ENCODE results near the gene COL6A3. TPM values are rescaled to one million over a fixed set of nuclear protein-coding genes. Genes with fewer than 3 reads are reported as not detected.
"Not testable (repeated sequence)": the region's sequence is repeated elsewhere in the genome, so short reads cannot be mapped to it uniquely, and the experiment has no call there.

The COL6A3 gene
- polyA plus RNA-seq, 2 of the 4 experiments (the other 2 are of a cell fraction) = 0.10 to 0.28 TPM

DNA sequence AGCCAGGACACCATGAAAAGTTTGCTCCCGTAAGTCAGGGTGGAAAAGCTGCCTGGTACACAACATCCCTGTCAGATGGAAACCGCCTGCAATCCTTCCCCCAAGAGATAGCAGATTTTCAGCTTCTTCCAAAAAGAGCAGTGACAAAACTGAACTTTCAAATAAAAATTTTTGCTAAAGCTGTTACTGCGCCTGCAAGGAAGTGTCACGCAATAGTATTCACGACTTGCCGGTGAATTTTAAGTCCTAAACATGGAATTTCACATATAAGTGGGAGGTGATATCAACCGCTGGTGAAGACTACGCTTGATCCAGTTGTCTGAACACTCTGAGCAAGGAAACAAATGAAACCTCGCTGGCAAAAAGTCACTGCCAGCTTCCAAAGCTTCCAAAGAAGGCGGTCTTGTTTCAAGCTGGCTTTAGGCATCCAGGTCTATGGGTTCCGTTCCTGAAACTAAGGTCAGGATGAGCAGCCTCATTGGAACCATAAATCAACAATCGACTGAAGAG, 2.8 kb downstream of the COL6A3 start:
- WGBS (ENCODE audit: missing lambda C conversion rate) = 89% methylated on average over 12 of the region's 12 CpGs
- Histone ChIP-seq H3K4me2 (no peak overlapping the region), H3K9me3 (peaks cover 5% of the 10 kb centered on the region; the same call in 1 of the 3 replicates), H3K4me1 (0 out of 3 replicates have a peak, but pooled peaks cover 5% of the 10 kb centered on the region), H3K4me3 (no peak overlapping the region), H3K27ac (peak overlapping the region in 1 of 2 experiments; percentile 29; a peak in 2 of 6 replicates)
- no peak for FAIRE-seq
- no peak for ATAC-seq
- TF ChIP-seq ZC3H11A (IDR thresholded peaks at IDR 0.05) (no peak), CBX8 (IDR thresholded peaks at IDR 0.05) (no peak), BCL3 (IDR thresholded peaks at IDR 0.05) (no peak), EHMT2 (IDR thresholded peaks at IDR 0.05; ENCODE audit: low read depth) (no peak), RNF2 (IDR thresholded peaks at IDR 0.05; ENCODE audit: borderline replicate concordance, low read depth) (no peak), TP53 (CRISPR knock-in tag; IDR thresholded peaks at IDR 0.05) (no peak)
- POLR2A ChIA-PET = no interaction called here
- CTCF ChIA-PET = interaction anchor here (0.7 to 10.6 kb wide), 25 partner anchors 9 to 315 kb away, joined by 3 to 97 read pairs (median 8); no protein-coding TSS in a partner anchor
- DNase-seq (ENCODE audit: low read depth in 1 of 2, low spot score in 1 of 2) = no peak

DNA sequence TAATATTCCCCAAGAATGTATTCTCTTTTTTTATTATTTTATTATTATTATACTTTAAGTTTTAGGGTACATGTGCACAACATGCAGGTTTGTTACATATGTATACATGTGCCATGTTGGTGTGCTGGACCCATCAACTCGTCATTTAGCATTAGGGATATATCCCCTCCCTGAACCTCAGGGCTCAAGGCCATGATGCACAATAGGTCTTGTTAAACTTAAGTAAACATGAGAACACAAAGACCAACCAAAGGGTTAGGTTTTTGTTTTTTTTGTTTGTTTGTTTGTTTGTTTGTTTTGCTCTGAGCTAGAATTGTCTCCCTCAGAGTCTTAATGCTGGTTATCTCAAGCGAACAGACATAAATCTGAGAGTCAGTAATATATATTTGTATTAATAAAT, 4.7 kb downstream of the COL6A3 start:
- POLR2A ChIA-PET = not testable (repeated sequence)
- CTCF ChIA-PET = interaction anchor here (0.6 to 10.6 kb wide), 40 partner anchors 9 to 867 kb away, joined by 3 to 97 read pairs (median 5); no protein-coding TSS in a partner anchor

DNA sequence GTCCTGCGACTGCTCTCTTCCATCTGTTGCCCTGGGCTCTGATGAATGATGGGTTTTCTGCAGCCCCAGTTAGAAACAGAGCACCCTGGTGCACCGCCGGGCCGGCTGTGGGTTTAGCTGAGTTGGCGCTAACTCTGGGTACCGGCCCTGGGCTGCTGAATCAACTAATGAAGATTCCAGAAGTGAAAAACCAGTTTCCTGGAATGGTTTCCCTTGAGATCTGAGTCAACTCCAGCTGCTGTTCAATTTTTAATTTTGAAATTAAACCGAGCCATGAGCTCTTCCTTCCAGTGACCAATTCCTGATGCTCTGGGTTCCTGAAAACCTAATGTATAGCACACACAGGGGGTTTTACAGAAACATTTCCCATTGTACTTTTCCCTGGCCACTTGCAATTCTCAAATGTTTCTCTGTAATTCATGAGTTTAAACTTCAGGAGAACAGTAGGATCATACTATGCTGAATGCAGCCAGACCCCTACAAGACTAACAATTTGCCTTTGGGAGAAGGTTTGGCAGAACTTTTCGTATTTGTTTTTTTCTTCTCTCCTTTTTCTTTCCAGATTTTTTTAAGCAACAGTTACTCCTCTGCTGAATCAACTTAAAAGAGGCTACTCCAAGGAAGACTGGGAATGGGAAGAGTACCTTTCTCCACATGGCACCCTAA, 5.5 kb downstream of the COL6A3 start:
- Histone ChIP-seq H3K4me3 (no peak overlapping the region), H3K4me2 (no peak overlapping the region), H3K27ac (no peak overlapping the region), H3K9me3 (peaks cover 5% of the 10 kb centered on the region; the same call in 1 of the 3 replicates), H3K4me1 (0 out of 3 replicates have a peak, but pooled peaks cover 5% of the 10 kb centered on the region)
- ChIA-PET POLR2A (no interaction called here), CTCF (interaction anchor here (1.3 to 10.6 kb wide), 7 partner anchors 11 to 315 kb away, joined by 3 to 97 read pairs (median 22); no protein-coding TSS in a partner anchor)
- DNase-seq (ENCODE audit: low read depth in 1 of 2, low spot score in 1 of 2) (no peak), ATAC-seq (no peak), FAIRE-seq (no peak)
- WGBS (ENCODE audit: missing lambda C conversion rate) = 88% methylated on average over 8 of the region's 8 CpGs
- TF ChIP-seq CEBPB (IDR thresholded peaks at IDR 0.05) (no peak), MAFK (IDR thresholded peaks at IDR 0.05; ENCODE audit: partially characterized antibody) (peak; percentile 21)

More for the DNA sequence above, 4.7 kb downstream of the COL6A3 start:
- 94% methylated on average over 2 of the region's 2 CpGs for WGBS (ENCODE audit: missing lambda C conversion rate)
- H3K4me1 ChIP-seq; H3K27ac ChIP-seq; H3K9me3 ChIP-seq; DNase-seq (ENCODE audit: low read depth in 1 of 2, low spot score in 1 of 2); ATAC-seq; H3K4me3 ChIP-seq; H3K4me2 ChIP-seq; FAIRE-seq: not testable (repeated sequence)

DNA sequence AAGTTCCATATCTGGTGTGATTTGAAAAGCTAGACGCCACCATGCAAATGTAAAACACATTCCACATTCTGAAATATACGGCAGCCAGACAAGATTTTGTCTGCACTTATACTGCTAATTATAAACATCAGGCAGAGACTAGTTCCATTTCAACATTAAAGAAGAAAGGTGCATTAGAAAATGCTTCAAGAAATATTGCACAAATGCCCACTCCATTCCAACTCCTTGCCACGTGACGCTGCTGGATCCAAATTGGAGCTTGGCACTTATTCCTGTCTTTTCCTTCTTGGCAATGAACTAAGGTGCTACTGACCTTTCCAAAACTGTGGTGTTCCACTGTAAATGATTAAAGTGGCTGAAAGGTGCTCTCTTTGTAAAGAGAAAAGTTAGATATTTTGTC, 6.3 kb downstream of the COL6A3 start:
- ATAC-seq = no peak
- Histone ChIP-seq H3K27ac (no peak overlapping the region), H3K4me1 (0 out of 3 replicates have a peak, but pooled peaks cover 5% of the 10 kb centered on the region), H3K9me3 (peaks cover 5% of the 10 kb centered on the region; the same call in 1 of the 3 replicates), H3K4me3 (no peak overlapping the region), H3K4me2 (no peak overlapping the region)
- no peak for FAIRE-seq
- 88% methylated on average over 4 of the region's 4 CpGs for WGBS (ENCODE audit: missing lambda C conversion rate)
- no peak for DNase-seq (ENCODE audit: low read depth in 1 of 2, low spot score in 1 of 2)
- CTCF ChIA-PET = interaction anchor here (1.0 to 10.6 kb wide), 4 partner anchors 12 to 253 kb away, joined by 3 to 97 read pairs (median 21); no protein-coding TSS in a partner anchor
- no peak for TF ChIP-seq POLR2AphosphoS2 (conservative IDR thresholded peaks at IDR 0.05; ENCODE audit: low read length)
- TF ChIP-seq, protein P1, sequence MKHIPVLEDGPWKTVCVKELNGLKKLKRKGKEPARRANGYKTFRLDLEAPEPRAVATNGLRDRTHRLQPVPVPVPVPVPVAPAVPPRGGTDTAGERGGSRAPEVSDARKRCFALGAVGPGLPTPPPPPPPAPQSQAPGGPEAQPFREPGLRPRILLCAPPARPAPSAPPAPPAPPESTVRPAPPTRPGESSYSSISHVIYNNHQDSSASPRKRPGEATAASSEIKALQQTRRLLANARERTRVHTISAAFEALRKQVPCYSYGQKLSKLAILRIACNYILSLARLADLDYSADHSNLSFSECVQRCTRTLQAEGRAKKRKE (CRISPR knock-in tag; IDR thresholded peaks at IDR 0.05; ENCODE audit: low read depth) = no peak
- POLR2A ChIA-PET = no interaction called here

DNA sequence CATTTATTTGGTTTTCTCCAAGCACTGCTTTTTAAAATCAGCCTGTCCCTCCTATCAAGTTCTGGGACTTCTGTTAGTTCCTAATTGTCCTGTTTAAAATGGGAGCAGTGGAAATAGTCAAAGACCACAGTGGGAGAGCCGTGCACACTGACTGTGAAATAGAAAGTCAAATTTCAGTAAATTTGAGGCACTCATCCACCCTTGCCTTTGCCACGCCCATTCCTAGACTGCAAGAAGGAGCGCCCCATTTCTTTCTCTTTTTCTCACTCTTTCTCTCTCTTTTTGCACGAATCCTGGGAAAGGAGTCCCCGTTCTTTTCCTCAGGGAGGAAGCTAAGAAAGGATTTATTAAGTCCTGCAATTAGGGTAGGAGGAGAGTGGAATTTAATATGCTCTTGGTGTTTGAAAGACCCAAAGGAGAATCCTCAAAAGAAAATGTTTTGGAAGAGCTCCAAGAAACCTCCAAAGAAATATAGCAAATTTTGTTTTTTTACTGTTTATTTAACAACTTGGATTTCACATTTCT, 7.5 kb downstream of the COL6A3 start:
- Histone ChIP-seq H3K9me3 (peaks cover 5% of the 10 kb centered on the region; the same call in 1 of the 3 replicates), H3K4me1 (0 out of 3 replicates have a peak, but pooled peaks cover 5% of the 10 kb centered on the region), H3K4me2 (no peak overlapping the region), H3K4me3 (no peak overlapping the region), H3K27ac (no peak overlapping the region)
- DNase-seq (ENCODE audit: low read depth in 1 of 2, low spot score in 1 of 2) = no peak
- TF ChIP-seq FOSB (CRISPR knock-in tag; IDR thresholded peaks at IDR 0.05) (no peak), JUN (IDR thresholded peaks at IDR 0.05) (no peak), FOXS1 (CRISPR knock-in tag; IDR thresholded peaks at IDR 0.05) (no peak), HEYL (CRISPR knock-in tag; IDR thresholded peaks at IDR 0.05) (no peak), HOXB5 (CRISPR knock-in tag; IDR thresholded peaks at IDR 0.05) (no peak), CHD2 (IDR thresholded peaks at IDR 0.05; ENCODE audit: low read length, partially characterized antibody) (no peak), CEBPB (IDR thresholded peaks at IDR 0.05) (no peak), USF2 (IDR thresholded peaks at IDR 0.05) (no peak), RFX5 (IDR thresholded peaks at IDR 0.05) (no peak)
- TF ChIP-seq, protein P2, sequence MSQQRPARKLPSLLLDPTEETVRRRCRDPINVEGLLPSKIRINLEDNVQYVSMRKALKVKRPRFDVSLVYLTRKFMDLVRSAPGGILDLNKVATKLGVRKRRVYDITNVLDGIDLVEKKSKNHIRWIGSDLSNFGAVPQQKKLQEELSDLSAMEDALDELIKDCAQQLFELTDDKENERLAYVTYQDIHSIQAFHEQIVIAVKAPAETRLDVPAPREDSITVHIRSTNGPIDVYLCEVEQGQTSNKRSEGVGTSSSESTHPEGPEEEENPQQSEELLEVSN (IDR thresholded peaks at IDR 0.05; ENCODE audit: borderline replicate concordance, low read depth) = no peak
- no peak for FAIRE-seq
- no peak for ATAC-seq
- WGBS (ENCODE audit: missing lambda C conversion rate) = 70% methylated on average over 5 of the region's 5 CpGs
- ChIA-PET CTCF (interaction anchor here (0.7 to 10.6 kb wide), 5 partner anchors 13 to 258 kb away, joined by 3 to 97 read pairs (median 6); no protein-coding TSS in a partner anchor), POLR2A (no interaction called here)
